Activated naive CD4-positive, alpha-beta T cell treated with anti-CD3 and anti-CD28 coated beads, Interleukin-2, amount 50 U/mL, for 72 hours (primary cell): ENCODE data around the gene AATF. TPM values are rescaled to one million over a fixed set of nuclear protein-coding genes. Genes with fewer than 3 reads are reported as not detected.
A peak's percentile ranks its signal among the peaks of the same experiment; 100 is the strongest.

ENCODE experiments used
- ATAC-seq, 2 donors: fragments of 150-1000 bp; cut with Tn5 transposase; 2 replicates each; pipeline ENCODE4 v1.10.0; 2021; ENCODE audit warnings: mild to moderate bottlenecking in 2 of 2, moderate library complexity in 2 of 2
- DNase-seq, 2 donors: peaks; one replicate each; pipeline ENCODE4 v3.0.0; 2021 to 2022; ENCODE audit warnings: low spot score in 2 of 2
- H3K27ac Mint-ChIP-seq, 2 donors: one replicate each; pipeline ENCODE4 v1.8.0; 2022; ENCODE audit warnings: mild to moderate bottlenecking in 2 of 2, mixed read lengths in 2 of 2
- H3K36me3 Mint-ChIP-seq, 2 donors: one replicate each; pipeline ENCODE4 v1.8.0; 2022; ENCODE audit warnings: mixed read lengths in 2 of 2
- H3K9me3 Mint-ChIP-seq, 2 donors: one replicate each; pipeline ENCODE4 v1.8.0; 2022; ENCODE audit warnings: mixed read lengths in 2 of 2
- total RNA-seq, 2 donors: library from RNA; stranded (reverse); gene quantifications; one replicate each; pipeline ENCODE4 v1.2.3, GENCODE V29; 2022

AATF gene
- total RNA-seq, 2 donors from 2014 or later: 49.9 to 80.1 TPM

DNA sequence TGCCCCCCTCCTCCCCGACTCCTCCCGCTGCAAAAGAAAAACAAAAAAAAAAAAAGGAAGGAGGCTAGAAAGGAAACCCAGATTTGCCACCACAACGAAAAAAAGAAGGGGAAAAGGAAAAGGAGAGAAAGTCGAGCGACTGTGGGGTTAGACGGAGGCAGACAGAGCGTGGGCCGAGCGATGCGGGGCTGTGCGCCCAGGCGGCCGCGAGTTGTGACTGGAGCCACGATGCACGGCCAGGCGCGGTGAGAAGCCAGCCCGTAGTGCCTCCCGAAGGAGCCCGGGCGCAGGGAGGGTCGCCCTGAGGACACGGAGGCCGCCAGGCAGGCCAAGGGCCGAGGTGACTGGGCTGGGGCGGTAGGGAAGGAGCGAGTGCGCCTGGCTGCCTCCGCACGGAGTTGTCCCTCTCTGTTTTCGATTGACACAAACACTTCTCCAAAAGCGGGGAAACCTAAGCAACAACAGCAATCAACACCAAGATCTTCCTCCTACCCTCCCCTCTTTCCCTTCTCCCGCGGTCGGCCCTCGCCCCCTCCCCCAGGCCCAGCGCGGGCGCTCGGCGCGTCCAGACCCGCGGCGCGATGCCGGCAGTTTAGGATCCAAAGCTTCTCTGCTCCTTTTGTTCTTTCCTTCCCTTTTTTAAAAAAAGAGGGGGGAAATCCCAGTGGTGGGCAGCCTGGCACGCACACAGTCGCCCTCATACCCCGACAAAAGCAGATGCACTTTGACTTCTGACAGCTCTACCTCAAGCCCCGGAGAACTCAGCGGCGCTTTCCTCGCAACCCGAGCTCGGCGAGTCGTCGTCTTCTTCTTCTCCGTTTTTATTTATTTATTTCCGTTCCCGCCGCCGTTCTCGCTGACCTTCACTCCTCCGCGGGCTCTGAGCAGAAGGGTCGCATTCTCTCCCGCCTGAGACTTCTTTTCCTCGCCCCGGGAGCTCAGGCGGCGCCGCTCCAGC, 11.5 kb upstream of the AATF start, which contains the start of gene LHX1:
Gene LHX1 (plus strand): TSS at position 475 of the 958 bp plus-strand sequence. CDS start 723 bp downstream, outside the sequence.
- DNase-seq: peak in 1 of 2 donors; percentile 24
- no peak for ATAC-seq
- H3K27ac Mint-ChIP-seq: peak within 1 kb of the TSS in 1 of 2 donors; percentile 55
- peaks cover 0 to 16% of the 10 kb centered on the region in 2 donors for H3K36me3 Mint-ChIP-seq
- H3K9me3 Mint-ChIP-seq: no peaks in the 10 kb centered on the region

DNA sequence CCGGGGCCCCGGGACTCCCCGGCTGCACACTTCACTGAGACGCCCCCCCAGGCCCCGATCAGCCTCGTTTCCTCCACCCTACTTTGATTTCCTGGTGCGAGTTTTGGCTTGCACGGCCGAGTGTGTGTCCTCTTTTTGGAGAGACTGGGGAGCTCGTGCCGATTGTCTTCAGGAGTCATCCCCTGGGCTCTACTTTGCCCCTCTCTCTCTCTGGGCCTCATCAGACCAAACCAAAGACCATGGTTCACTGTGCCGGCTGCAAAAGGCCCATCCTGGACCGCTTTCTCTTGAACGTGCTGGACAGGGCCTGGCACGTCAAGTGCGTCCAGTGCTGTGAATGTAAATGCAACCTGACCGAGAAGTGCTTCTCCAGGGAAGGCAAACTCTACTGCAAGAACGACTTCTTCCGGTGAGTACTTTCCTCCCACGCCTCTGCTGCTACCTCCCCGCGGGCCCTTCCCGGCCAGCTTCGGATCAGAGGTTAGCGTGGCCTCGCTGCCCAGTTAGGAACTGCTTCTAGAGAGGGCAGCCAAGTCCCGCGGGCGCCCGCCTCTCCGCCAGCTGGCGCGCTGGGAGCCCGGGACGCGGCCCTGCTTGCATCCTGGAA, 10.7 kb upstream of the AATF start:
- peaks cover 0 to 16% of the 10 kb centered on the region in 2 donors for H3K36me3 Mint-ChIP-seq
- DNase-seq (peak in 1 of 2 donors; percentile 34), ATAC-seq (peak in 1 of 2 donors; percentile 62)
- peak overlapping the region in 1 of 2 donors; percentile 55 for H3K27ac Mint-ChIP-seq
- no peaks in the 10 kb centered on the region for H3K9me3 Mint-ChIP-seq

DNA sequence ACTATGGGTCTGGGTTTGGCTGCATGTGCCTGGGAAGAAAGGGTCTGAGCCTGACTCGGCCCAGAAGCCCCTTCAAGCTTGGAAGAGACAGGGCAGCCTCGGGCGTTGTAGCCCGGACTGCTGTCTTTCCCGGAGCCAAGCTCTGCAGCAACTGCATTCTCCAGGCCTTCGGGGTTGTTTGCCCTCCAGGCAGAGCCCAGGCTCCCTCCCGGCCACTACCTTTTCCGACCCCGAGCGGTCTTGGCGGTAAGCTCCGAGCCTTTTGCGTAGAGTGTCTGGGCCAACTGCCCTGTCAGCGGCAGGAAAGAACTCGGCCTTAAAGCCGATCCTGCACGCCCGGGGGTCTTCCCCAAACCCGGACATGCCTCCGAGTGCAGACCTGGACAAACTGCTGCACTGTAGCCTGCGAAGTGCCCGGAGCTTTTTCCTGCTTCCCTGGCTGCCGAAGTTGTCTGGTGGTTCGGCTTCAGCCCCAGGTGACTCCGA, 10.1 kb upstream of the AATF start:
- H3K36me3 Mint-ChIP-seq: peaks cover 0 to 16% of the 10 kb centered on the region in 2 donors
- H3K27ac Mint-ChIP-seq: no peak overlapping the region
- peak in 1 of 2 donors; percentile 29 for DNase-seq
- H3K9me3 Mint-ChIP-seq: no peaks in the 10 kb centered on the region
- ATAC-seq: no peak

DNA sequence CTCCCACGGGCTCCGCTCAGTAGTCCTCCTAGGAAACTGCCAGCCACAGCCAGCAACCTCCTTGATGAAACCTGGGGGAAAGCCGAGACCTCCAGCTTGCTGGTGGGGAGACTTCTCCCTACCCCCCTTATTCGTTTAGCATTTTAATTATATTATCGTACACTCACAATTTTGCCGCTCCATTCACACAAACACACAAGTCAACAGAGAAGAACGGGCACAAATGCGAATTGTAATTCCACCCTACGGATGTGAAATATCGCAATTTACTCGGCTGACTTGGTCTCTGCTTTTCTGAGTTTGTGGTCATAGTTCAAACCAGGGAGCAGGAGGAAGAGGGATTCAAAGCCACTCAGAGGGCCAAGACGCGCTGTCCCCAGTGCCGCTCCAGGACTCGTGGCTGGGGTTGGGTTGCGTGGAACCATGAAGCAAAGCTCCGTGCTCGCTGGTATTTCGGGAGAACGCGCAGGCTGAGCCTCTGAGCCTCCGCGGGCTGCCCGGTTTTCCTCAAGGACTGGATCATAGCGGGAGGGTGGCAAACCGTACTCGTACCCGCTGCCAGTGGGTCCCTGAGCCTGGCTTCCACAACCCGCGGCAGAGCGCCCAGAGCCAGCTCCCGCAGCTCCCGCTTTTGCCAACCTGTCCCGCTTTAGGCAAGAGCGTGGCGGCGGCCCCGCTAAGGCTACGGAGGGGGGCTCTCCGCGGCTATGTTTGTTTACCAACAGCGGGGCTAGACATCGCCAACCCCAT, 9.5 kb upstream of the AATF start:
- no peak for ATAC-seq
- no peaks in the 10 kb centered on the region for H3K9me3 Mint-ChIP-seq
- no peak overlapping the region for H3K27ac Mint-ChIP-seq
- H3K36me3 Mint-ChIP-seq: peaks cover 0 to 16% of the 10 kb centered on the region in 2 donors
- DNase-seq: no peak

DNA sequence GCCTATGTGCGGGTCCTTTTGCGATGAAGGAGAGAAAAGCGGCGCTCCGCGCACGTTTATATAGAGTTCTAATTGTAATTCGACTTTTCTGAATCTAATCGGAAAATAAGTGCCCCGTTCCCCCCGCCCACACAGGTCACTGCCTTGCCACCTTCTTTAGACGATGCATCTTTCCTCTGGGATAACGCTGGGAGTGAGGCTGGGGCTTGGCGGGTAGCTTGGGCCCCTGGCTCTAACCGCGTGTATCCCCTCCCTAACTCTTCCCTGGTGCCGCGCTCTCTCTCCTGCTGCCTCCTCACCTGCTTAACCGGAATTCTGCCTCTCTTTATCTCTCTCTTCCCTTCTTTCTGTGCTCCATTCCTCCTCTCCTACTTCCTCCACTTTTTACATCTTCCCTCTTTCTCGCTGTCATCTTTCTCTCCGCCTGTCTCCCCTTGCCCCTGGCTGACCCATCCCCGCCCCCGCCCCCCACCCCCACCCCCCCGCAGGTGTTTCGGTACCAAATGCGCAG, 8.9 kb upstream of the AATF start:
- H3K27ac Mint-ChIP-seq: no peak overlapping the region
- no peaks in the 10 kb centered on the region for H3K9me3 Mint-ChIP-seq
- H3K36me3 Mint-ChIP-seq: peaks cover 0 to 16% of the 10 kb centered on the region in 2 donors
- DNase-seq: no peak
- ATAC-seq: no peak

DNA sequence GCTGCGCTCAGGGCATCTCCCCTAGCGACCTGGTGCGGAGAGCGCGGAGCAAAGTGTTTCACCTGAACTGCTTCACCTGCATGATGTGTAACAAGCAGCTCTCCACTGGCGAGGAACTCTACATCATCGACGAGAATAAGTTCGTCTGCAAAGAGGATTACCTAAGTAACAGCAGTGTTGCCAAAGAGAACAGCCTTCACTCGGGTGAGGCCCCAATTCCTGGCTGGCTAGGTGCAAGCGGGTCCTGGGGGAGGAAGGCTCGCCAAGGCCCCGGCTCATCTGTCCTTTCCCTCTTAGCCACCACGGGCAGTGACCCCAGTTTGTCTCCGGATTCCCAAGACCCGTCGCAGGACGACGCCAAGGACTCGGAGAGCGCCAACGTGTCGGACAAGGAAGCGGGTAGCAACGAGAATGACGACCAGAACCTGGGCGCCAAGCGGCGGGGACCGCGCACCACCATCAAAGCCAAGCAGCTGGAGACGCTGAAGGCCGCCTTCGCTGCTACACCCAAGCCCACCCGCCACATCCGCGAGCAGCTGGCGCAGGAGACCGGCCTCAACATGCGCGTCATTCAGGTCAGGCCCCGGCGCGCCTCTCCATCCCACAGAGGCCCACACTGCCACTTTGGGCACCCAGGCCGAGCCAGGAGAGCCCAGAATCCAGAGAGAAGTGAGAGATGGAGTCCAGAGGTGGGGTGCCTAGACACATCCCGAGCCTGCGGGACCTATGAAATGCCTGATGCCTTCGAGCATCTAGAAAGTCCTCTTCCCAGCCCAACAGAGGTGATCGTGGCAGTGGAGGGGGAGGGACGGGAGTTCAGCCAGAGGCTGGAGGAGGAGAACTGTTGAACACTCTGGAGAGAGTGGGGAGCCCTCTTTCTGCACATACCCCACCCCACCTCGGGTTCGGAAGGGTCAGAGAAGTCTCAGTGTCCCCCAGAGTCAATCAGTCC, 8.2 kb upstream of the AATF start:
- Mint-ChIP-seq H3K27ac (no peak overlapping the region), H3K36me3 (peaks cover 0 to 16% of the 10 kb centered on the region in 2 donors), H3K9me3 (no peaks in the 10 kb centered on the region)
- ATAC-seq: no peak
- DNase-seq: no peak

DNA sequence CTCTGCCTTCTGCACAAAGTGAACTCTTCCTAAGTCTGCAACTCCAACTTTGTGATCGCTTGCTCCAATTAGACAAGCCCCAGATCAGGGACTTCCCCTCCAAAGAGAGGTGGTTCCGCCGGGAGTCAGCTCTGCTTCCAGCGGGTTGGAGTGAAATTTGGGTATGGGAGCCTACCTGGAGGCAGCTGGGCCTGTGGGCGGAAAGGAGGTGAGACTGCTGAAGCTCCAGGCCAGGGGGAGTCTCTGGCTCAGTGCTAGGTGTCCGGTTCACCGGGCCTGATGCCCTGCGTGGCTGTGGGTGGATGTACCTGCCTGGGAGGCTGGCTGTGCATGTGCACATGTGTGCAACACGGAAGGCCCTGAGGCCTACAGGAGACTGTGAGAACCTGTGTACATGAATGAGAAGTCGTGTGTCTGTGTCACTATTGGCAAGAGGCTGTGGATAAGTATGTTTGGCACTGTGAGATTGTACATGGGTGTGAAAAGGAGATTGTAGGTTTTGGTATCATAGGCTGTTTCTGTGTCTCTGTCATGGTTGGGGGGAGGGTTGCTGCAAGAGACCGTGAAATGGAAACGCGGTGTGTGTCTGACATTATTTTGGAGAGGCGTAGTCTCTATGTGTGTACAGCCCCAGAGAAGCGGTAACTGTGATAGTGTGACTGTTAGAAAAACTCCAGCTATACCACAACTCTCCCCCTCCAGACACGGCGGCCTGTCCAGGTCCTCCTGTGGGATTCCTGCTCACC, 7.3 kb upstream of the AATF start:
- Mint-ChIP-seq H3K9me3 (no peaks in the 10 kb centered on the region), H3K27ac (no peak overlapping the region), H3K36me3 (peaks cover 0 to 16% of the 10 kb centered on the region in 2 donors)
- peak in 1 of 2 donors; percentile 16 for ATAC-seq
- DNase-seq: peak in 1 of 2 donors; percentile 23

DNA sequence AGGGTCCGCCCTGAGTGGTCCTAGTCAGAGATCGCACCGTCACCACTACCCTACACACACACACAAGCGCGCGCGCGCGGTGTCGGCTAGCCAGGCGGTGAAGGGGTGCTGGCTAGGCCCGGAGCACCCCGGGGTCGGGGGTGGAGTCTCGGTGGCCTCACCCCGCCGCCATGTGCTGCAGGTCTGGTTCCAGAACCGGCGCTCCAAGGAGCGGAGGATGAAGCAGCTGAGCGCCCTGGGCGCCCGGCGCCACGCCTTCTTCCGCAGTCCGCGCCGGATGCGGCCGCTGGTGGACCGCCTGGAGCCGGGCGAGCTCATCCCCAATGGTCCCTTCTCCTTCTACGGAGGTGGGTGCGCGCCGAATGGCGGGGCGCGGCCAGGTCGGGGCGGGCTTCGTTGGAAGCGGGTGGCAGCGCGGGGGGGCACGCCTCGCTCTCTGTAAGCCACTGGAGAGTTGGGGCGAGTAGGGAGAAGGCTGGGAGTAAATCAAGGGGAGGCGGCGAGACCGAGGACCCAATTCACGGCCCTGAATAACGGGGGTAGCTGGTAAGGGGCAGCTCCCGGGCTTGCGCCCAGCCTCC, 6.6 kb upstream of the AATF start:
- Mint-ChIP-seq H3K27ac (no peak overlapping the region), H3K9me3 (no peaks in the 10 kb centered on the region), H3K36me3 (peaks cover 0 to 16% of the 10 kb centered on the region in 2 donors)
- peak in 1 of 2 donors; percentile 19 for ATAC-seq
- peak in 1 of 2 donors; percentile 26 for DNase-seq

DNA sequence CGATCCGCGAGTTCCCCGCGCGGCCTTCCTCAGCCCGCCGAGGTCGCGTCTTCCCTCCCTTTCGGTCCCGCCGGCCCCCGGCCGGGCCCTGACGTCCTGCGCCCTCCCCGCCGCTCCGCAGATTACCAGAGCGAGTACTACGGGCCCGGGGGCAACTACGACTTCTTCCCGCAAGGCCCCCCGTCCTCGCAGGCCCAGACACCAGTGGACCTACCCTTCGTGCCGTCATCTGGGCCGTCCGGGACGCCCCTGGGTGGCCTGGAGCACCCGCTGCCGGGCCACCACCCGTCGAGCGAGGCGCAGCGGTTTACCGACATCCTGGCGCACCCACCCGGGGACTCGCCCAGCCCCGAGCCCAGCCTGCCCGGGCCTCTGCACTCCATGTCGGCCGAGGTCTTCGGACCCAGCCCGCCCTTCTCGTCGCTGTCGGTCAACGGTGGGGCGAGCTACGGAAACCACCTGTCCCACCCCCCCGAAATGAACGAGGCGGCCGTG, 6.1 kb upstream of the AATF start:
- DNase-seq: no peak
- Mint-ChIP-seq H3K27ac (no peak overlapping the region), H3K9me3 (no peaks in the 10 kb centered on the region)

DNA sequence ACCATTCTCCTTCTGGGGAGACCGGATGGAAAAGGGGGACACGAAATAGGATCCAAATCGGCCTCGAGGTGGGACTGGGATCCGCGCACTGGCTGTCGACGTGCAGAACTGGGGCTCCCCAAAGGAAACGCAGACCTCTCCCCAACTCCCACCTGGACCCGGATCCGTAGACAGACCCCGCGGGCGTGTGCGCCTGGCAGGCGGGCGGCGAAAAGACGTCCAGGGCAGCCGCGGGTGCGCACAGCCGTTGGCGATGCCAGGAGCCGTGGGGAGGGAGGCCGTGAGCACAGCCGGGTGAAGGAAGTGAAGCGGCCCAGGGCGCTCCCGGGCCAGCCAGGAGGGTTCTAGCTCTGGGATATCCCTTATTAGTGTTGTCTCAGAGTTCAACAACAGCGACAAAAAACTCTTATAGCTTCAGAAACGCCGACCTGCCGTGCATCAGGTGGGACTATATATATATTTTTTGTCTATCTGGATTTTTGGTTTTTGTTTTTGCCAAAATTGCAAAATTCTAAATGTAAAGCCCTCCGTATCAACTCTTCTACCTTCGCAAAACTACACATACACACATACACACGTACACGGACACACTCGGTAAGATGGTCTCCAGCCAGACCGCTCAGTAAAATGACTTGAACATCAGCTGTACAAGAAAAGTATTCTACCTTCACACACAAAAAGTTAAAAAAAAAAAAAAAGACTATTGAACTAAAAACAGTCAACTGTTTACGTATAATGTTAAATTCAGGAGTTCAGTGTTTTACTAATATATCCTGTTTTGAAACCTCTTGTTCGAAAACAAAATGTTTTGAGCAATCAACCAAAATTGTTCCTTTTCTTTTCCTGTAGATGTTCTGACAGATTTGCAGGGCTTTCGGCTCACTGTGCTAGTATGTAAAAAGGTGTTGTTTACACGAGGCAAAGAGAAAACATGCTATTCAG, 5.2 kb upstream of the AATF start:
- ATAC-seq: no peak
- H3K27ac Mint-ChIP-seq: no peak overlapping the region
- peaks cover 0 to 1% of the 10 kb centered on the region in 2 donors for H3K9me3 Mint-ChIP-seq
- no peak for DNase-seq
- H3K36me3 Mint-ChIP-seq: peaks cover 3 to 15% of the 10 kb centered on the region in 2 donors

More for the DNA sequence above, 6.1 kb upstream of the AATF start:
- H3K36me3 Mint-ChIP-seq: peaks cover 0 to 16% of the 10 kb centered on the region in 2 donors
- no peak for ATAC-seq

DNA sequence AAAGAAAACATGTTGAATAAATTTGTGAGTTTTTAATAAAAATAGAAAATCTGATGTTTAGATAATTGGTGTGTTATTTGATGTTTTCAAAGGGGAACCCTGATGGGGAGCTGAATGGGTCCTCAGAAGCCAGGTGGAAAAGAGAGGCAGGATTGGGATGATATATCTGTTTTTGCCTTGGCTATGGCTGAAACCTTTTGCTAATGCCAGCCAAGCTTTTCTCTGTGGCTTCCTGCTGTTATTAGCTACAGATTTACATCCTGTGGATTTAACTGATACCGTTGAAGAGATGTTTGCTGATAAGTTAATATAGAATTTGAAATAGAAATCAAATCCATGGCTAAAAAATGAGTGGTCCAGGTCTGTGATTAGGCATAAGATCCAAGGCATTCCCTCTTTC, 4.2 kb upstream of the AATF start:
- ATAC-seq (no peak), DNase-seq (no peak)
- peaks cover 13 to 19% of the 10 kb centered on the region in 2 donors for H3K36me3 Mint-ChIP-seq
- H3K27ac Mint-ChIP-seq: no peak overlapping the region
- peaks cover 0 to 2% of the 10 kb centered on the region in 2 donors for H3K9me3 Mint-ChIP-seq

DNA sequence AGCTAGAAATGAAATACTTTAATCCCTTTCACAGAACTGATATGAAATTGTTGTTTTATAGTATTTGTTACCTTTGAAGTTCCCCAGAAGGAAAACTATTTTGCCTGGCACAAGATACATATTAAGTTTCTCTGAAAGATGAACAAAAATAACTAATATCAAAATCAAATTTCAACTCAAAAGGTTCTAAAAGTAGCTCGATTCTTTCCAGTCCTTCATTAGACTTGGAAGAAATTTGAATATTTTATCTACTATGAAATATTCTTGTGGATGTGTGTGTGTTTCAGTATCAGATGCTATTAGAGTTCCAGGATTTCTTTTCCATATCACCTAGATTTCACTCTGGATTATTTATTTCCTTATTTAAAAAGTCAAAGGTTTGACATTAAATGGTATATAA, 3.6 kb upstream of the AATF start:
- Mint-ChIP-seq H3K36me3 (peaks cover 19 to 25% of the 10 kb centered on the region in 2 donors), H3K27ac (no peak overlapping the region), H3K9me3 (peaks cover 0 to 2% of the 10 kb centered on the region in 2 donors)
- ATAC-seq: no peak
- no peak for DNase-seq

DNA sequence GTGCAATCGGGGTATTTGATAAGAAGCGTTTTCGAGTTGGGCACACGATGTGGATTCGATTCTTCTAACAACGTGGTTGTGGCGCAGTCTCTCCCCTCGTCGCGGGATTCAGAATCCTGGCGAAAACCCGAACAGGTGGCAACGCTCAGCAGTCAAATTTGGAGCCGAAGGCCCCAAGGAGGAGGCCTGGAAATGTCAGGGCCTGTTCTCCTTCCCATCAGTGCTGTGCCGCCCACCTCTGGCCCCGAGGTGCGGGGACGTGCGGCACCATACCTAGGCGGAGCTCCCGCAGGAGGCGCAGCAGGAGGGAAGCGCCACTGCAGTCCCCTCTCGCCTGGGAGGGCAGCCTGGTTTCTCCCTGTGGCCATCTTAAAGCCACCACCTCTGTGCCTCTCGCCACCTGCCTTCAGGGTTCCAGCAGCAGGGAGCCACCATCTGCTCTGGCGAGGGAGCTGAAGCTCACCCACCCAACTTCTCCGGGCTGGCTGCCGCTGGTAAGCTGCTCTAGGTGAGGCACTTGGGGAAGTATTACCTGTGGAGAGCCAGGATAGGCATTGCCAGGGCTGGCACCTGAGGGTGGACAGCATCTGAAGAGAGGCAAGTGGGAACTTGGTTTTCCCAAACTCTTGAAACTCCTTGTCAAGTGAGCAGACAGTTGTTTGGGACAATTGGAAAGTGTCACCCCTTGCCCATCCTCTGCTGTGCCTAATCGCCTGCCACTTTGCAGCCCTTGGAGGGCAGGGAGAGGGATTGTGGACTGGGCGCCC, 2.6 kb upstream of the AATF start:
- Mint-ChIP-seq H3K9me3 (peaks cover 0 to 2% of the 10 kb centered on the region in 2 donors), H3K27ac (no peak overlapping the region), H3K36me3 (peaks cover 28 to 32% of the 10 kb centered on the region in 2 donors)
- DNase-seq (no peak), ATAC-seq (no peak)
